T-helper 2 cell (primary cell): ENCODE results near the gene PKMYT1.

Experiments
- DNase-seq, 5 experiments: peaks; one replicate each; pipeline versions ENCODE4 v3.0.0 to v3.0.0-alpha.2; 2012 to 2022

Gene PKMYT1

DNA sequence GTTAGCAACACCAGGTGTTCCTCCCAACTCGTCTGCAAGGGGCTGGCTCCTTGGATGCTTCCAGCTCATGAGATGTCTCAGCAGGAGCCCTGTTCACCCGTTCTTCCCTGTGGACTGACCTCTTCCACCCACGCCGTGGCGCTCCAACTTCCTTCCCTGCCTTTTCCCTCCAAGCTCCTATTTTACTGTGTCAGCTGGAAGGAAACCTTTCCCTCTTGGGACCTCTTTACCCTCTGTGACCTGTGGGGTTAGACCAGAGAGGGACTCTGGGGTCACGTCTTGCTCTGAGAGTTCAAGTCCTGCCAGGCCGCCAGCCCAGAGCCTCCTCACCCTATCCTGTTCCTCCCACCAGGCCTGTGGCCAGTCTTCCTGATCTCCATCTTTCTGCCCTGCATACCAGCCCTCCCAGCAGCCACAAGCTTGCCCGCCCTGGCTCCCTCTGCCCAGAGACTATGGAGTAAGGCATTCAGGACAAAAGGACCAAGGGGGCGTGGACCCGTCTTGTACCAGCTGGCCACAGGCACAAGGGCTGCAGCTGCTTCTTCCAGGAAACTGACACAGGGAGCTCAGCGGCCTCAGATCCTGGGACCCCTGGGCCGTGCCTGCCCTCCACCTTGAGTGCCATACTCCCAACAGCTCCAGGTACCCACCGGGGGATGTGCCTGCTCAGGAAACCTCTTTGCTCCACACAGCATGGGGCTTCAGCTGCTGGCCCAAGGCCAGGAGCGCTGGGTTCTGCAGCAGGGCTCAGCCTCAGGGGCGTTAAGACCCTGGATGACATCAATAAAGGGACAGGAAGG lies 8.1 kb downstream of the PKMYT1 start:
- no peak for DNase-seq

GRCh38 chr16:2971134-2971984 lies 8.9 kb downstream of the PKMYT1 start:
- no peak for DNase-seq

GRCh38 chr16:2970563-2970962 lies 9.7 kb downstream of the PKMYT1 start:
- no peak for DNase-seq

DNA sequence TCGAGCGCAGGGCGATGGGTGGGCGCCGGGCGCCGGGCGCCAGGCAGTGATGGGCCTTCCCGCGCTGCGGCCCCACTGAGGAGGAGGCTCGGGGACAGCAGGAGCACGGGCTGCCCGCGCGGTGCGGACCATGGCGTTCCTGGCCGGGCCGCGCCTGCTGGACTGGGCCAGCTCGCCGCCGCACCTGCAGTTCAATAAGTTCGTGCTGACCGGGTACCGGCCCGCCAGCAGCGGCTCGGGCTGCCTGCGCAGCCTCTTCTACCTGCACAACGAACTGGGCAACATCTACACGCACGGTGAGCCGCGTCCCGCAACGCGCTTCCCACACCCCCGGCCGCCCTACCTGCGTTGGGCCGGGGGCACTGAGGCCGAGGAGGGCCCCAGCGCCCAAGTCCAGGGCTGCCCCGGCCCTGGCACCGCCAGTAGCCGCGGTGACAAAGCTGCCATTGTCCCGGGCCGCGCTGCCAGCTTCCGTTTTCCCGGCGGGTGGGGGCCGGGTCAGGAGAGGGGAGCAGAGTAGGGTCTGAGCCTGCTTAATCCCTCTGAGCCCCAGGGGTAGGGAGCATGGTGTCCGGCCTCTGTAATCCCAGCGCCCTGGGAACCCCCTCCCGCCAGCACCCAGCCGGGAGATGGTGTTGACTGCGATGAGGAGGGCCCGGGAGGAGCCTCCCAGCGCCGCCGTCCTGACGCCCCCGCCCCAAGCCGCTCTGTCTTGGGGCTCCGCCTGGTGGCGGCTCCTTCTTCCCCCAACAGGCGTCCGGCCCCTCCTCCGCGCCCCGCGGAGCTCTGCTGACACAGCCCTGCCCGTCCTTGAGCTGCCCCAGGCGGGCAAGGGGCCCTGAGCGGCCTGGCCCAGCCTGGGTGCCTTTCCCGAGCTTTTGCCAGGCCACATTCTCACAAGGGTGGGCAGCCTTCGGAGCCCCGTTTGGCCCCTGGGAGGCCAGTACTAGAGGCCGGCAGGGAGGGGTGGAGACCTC lies 10.4 kb downstream of the PKMYT1 start:
- peak; percentile 31 to 87 (median 65) for DNase-seq

DNA sequence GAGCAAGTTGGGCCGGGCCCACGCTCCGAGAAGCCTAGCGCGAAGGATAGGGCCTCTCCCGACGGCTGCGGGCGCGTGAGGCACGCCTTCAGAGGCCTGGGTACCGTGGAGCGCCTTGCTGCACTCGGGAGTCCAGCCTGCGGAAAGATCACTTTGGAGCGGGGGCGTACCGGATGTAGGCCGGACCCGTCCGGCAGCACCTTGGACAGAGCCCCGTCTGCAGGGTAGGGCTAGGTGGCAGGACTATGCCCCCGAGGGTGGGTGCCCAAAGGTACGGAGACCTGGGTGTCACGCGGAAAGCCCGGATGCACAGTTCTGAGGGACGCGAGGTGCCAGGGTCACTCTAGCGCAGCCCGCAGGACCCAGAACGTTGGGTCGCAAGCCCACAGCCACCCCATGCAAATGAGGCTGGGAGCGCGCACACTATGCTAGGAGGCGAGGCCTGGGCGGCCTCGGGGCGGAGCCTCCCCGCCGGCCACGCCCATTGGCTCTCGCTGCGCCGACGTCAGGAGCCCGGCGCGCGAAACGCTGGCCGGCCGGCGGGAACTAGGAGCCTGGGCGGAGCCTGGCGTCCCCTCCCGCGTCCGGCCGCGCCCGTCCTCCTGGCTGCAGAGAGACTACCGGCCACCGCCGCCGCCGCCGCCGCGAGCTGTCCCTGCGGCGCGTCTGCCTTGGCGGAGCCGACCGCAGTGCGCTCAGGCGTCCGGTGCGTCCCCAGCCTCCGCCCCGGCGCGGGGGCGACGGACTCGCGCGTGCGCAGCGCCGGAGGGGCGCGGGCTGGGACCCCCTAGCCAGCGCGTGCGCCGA lies 11.3 kb downstream of the PKMYT1 start, which contains the start of gene PAQR4:
Gene PAQR4 (plus strand): TSS at position 611 of the 807 bp plus-strand sequence. CDS start 327 bp downstream, outside the sequence.
- peak; percentile 61 to 88 (median 66) for DNase-seq

DNA sequence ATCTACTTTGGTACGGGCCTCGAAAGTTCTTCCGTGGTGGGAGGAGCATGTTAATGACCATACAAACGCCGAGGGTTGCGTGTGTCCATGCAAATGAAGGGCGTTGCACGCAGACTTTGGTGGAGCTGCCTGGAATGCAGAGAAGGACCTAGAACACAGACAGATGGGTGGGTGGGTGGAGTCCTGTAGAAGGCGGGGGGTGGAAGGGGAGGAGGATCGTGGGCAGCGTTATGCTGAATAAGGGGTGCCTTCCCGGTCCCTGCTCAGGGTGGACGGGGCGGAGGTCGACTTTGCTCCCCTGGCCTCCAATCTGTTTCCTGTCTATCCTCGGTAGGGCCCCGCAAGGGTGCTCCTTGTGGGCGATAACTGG lies 11.9 kb downstream of the PKMYT1 start:
- DNase-seq, result no peak

DNA sequence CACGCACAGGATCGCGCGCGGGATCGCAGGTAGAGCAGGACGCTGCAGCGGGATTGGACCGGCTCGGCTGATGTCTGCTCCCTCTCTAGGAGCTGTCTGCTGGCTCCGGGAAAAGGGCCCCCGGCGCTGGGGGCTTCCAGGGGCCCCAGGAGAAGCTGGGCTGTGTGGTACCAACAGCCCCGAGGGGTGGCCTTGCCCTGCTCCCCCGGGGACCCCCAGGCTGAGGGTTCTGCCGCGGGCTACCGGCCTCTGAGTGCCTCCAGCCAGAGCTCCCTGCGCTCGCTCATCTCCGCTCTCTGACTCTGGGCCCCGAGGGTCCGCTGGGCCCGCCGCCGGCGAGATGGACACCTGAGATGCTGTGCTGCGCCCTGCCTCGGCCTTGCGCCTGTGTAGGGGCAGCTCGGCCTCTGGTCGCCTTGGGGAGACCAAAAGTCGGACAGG lies 12.5 kb downstream of the PKMYT1 start:
- no peak for DNase-seq

- no peak for DNase-seq
Measured at GRCh38 chr16:2967211-2967631, 13.0 kb downstream of the PKMYT1 start.

DNA sequence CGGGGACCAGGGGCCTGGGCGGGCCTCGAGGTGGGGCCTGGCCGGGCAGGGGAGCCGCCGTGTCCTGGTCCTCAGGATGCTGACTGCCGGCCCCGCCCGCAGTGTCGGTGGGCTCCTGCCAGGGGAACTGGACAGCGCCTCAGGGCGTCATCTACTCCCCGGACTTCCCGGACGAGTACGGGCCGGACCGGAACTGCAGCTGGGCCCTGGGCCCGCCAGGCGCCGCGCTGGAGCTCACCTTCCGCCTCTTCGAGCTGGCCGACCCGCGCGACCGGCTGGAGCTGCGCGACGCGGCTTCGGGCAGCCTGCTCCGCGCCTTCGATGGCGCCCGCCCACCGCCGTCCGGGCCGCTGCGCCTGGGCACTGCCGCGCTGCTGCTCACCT lies 13.4 kb downstream of the PKMYT1 start:
- no peak for DNase-seq

DNA sequence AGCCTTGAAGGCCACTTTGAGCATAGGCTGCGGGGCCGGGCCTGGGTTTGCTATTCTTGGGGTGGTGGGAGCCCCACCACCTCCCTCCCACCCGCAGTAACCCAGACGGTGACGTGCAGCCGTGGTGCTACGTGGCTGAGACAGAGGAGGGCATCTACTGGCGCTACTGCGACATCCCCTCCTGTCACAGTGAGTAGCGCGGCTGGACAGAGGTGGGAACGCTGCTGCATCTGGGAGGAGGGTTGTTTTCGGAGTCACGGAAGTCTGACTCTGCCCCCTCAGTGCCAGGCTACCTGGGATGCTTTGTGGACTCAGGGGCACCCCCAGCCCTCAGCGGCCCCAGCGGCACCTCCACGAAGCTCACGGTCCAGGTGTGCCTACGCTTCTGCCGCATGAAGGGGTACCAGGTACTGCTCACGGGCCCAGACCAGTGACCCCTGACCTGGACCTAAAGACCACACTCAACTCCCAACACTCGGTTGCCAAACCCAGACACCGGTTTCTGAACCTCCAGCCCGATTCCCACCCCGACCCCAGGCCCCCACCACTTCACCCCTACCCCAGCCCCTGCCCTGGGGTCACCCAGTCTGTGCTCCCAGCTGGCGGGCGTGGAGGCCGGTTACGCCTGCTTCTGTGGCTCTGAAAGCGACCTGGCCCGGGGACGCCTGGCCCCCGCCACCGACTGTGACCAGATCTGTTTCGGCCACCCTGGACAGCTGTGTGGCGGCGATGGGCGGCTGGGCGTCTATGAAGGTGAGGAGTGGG lies 14.0 kb downstream of the PKMYT1 start:
- DNase-seq, result no peak

DNA sequence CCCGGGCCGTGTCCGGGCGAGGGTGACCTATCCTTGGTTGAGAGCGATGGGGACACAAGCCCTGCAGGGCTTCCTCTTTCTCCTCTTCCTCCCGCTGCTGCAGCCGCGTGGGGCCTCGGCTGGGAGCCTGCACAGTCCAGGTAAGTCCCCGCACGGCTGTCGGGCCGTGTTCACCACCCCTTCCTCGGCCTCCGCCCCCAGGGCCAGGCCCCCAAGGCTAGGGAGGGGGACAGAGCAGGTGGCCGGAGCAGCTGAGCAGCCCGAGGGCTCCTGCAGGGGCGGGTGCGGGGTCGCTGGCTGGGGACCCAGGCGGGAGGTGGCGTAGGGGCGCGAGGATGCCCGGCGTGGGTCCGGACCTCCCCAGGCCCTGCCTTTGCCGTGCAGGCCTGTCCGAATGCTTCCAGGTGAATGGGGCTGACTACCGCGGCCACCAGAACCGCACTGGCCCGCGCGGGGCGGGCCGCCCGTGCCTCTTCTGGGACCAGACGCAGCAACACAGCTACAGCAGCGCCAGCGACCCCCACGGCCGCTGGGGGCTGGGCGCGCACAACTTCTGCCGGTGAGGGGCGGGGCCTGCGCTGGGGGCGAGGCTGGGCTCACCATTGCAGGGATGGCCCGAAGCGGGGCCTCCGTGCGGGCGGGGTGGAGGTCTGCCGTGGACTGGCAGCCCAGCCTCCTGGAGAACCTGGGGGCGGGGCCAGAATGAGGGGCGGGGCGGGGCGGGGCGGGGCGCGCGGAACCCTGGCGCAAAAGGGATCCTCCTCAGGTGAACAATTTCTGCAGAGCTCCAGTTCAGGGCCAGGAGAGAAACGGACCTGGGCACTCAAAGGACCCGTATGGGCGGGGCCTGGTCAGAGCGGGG lies 15.5 kb downstream of the PKMYT1 start:
- DNase-seq, result peak; percentile 39 to 66 (median 48)

- peak in 1 of 5 experiments; percentile 33 for DNase-seq
Measured at GRCh38 chr16:2963723-2964474, 16.3 kb downstream of the PKMYT1 start, which contains the start of gene KREMEN2. KREMEN2 (plus strand) TSS chr16:2964275; CDS start chr16:2964521, 246 bp downstream.

- peak in 2 of 5 experiments; percentile 22 to 28 for DNase-seq
Measured at GRCh38 chr16:2963074-2963722, 17.0 kb downstream of the PKMYT1 start.

DNA sequence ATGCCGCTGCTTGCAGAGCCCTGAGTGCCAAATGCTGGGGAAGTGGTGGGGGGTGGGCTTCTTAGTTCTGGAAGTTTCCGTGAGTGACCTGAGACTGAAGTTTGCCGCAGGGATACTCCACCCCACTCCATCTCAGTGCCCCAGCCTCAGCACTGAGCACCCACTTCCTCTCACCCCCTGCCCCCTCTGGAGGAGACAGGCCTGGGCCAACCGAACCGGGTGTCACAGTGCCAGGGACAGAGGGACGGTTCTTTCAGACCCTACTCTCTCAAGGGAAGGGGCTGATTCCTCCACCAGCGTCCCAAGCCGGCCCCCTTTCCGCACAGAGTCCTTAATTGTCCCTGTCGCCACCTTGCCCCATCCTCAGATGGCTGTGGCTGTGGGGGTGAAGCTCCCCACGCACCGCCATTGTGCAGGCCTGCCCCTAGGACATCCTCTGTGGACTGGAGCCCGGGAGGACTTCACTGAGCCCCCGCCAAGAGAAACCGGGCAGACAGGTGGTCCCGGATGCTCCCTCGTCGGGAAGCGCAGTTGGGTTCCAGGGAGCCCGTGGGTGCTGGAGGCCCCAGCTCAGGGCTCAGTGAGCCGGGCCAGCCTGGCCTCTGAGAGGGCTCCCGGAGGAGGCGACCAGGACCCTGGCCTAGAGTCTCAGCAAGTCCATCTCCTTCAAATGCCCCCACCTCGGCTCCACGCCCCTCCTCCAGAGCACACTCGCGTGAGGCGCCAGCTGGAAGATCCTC lies 17.7 kb downstream of the PKMYT1 start:
- DNase-seq, result no peak

- no peak for DNase-seq
Measured at GRCh38 chr16:2960183-2961010, 19.8 kb downstream of the PKMYT1 start.

DNA sequence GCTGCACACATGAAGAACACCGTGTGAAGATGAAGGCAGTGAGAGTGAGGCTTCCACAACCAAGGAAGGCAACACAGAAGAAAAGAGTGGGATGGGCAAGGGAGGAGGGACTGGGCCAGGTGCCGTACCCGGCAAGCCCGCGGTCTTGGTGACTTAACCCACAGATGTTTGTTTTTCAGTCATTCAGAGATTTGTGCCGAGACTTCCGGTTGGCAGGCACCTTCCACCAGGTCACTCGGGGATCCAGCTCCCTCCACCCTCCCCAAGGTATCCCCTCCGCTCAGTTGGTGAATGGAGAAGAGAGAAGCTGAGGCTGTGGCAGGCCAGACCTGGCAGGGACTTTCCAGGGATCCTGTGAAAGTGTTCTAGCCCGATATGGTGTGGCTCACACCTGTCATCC lies 21.0 kb downstream of the PKMYT1 start:
- no peak for DNase-seq

DNA sequence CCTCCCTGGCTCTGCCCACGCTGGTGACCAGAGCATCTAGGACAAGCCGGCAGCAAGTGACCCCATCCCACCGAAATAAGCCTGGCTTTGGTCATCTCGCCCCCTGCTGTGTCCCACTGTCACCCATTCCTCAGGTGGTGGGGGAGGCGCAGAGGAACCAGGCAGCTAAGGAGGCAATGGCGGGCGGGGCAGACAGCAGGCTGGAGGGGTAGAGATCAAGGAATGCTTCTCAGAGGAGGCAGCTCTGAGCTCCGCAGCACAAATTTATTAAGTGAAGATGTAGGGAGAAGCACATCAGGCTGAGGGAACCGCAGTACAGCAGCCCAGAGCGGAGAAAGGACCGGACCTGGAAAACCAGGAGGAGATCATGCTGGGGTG lies 23.7 kb downstream of the PKMYT1 start:
- no peak for DNase-seq
